HG03045 (cell line): ENCODE data around the gene WASHC2A.
"Not testable (repeated sequence)": the region's sequence is repeated elsewhere in the genome, so short reads cannot be mapped to it uniquely, and the experiment has no call there.

Source experiments
- ATAC-seq: cut with Tn5 transposase; IDR thresholded peaks from one replicate; pipeline ENCODE4 v1.9.1; 2021; ENCODE audit warnings: mild to moderate bottlenecking, moderate library complexity; ENCODE audit not compliant: unreplicated experiment

The WASHC2A gene

GRCh38 chr10:50059946-50060345 is 7.8 kb upstream of the WASHC2A start:
- ATAC-seq: not testable (repeated sequence)

GRCh38 chr10:50061548-50061947 is 6.2 kb upstream of the WASHC2A start:
- ATAC-seq: not testable (repeated sequence)

- ATAC-seq: no peak
These were observed 4.7 kb upstream of the WASHC2A start for GRCh38 chr10:50063100-50063499.

GRCh38 chr10:50068352-50068659 is 552 bp downstream of the WASHC2A start:
- ATAC-seq: not testable (repeated sequence)

GRCh38 chr10:50075139-50075538 is 7.4 kb downstream of the WASHC2A start:
- ATAC-seq: not testable (repeated sequence)

- not testable (repeated sequence) for ATAC-seq
These were observed 7.8 kb downstream of the WASHC2A start for GRCh38 chr10:50075544-50075943.

GRCh38 chr10:50091304-50091703 is 23.6 kb downstream of the WASHC2A start:
- ATAC-seq: not testable (repeated sequence)

- not testable (repeated sequence) for ATAC-seq
These were observed 25.2 kb downstream of the WASHC2A start for GRCh38 chr10:50092928-50093327.

GRCh38 chr10:50094630-50095029 is 26.9 kb downstream of the WASHC2A start:
- ATAC-seq: not testable (repeated sequence)

GRCh38 chr10:50095402-50095801 is 27.6 kb downstream of the WASHC2A start:
- ATAC-seq: not testable (repeated sequence)

- ATAC-seq: not testable (repeated sequence)
These were observed 29.0 kb downstream of the WASHC2A start for GRCh38 chr10:50096722-50097121.

GRCh38 chr10:50098645-50099044 is 30.9 kb downstream of the WASHC2A start:
- not testable (repeated sequence) for ATAC-seq

- not testable (repeated sequence) for ATAC-seq
These were observed 33.4 kb downstream of the WASHC2A start for GRCh38 chr10:50101139-50101582.

- ATAC-seq: not testable (repeated sequence)
These were observed 34.0 kb downstream of the WASHC2A start for GRCh38 chr10:50101747-50102146.

GRCh38 chr10:50102267-50102666 is 34.5 kb downstream of the WASHC2A start:
- peak; percentile 86 for ATAC-seq

- not testable (repeated sequence) for ATAC-seq
These were observed 41.4 kb downstream of the WASHC2A start for GRCh38 chr10:50108999-50109698.

GRCh38 chr10:50112419-50113112 is 44.8 kb downstream of the WASHC2A start:
- ATAC-seq: not testable (repeated sequence)

GRCh38 chr10:50126765-50127164 is 59.0 kb downstream of the WASHC2A start:
- ATAC-seq: not testable (repeated sequence)

GRCh38 chr10:50127770-50128292 is 60.1 kb downstream of the WASHC2A start:
- not testable (repeated sequence) for ATAC-seq

- not testable (repeated sequence) for ATAC-seq
These were observed 63.7 kb downstream of the WASHC2A start for GRCh38 chr10:50131245-50131965.

GRCh38 chr10:50132322-50132721 is 64.6 kb downstream of the WASHC2A start:
- ATAC-seq: not testable (repeated sequence)
